HuH-7 (cell line): ENCODE results near the gene PRKCE.

ENCODE experiments used
- DNase-seq: peaks from one replicate; pipeline ENCODE4 v3.0.0; 2011; ENCODE audit warnings: low spot score

Gene PRKCE

GRCh38 chr2:45755585-45756335 lies 104.3 kb downstream of the PRKCE start:
- no peak for DNase-seq

- DNase-seq, result no peak
Measured at GRCh38 chr2:45758018-45758417, 106.5 kb downstream of the PRKCE start.

DNA sequence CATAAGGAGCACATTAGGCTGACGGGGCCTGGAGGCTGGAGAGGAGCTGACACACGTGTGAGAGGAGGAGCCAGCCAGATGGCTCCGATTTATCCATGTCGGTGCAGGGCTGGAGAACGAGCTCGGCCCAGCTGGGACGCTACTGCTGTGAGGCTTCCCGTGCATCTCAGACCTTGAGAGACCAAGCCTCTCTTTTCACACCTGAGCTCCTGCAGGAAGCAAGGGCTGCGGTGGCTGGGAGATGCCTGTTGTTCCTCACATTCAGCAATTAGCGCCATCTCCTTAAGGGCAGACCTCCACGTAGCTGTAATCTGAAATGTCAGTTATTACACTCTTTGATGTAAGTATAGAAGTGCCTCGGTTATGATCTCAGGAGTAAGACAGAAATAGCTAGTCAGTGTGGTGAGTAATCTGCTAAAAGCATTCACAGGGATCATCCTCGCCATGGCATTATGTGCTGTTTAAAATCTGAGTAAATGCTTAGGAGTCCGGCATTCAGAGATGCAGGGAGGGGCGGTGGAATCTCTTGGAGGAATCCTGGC lies 107.9 kb downstream of the PRKCE start:
- DNase-seq, result no peak

DNA sequence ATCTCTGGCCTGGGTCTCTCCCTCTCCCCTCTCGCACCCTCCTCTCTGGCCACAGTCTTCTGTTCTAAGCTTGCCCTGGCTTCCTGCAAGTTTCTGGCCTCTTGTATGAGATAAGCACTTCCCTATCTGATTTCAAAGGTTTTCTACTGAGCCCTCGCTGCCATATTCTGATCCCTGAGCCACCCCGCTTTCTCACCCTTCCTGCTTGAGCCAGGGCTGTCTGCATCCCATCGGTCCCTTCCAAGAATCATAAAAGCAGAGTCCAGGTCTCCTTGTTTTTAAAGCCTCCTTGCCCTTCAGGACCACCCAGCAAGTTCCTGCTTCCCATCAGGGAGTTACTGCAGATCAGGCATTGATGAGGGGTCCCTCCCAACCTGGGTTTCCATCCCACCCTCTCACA lies 110.2 kb downstream of the PRKCE start:
- no peak for DNase-seq

DNA sequence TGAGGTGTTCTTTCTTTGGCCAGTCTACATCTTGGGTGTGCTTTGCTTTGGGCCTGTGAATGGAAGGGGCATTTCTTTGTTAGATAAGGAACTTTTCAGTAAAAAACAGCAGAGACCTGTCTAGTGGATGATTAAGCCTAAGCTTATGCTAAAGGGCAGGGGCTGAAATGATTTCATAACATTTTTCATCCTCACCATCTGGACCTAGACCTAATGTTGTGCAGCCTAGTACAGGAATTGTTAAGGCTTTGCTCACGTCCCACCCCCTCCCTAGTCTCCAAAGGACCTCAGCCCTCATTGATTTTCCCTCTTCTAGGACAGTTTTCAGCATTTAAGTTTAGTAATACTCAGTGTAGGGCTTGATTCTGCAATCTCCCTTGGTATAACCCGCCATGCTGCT lies 111.8 kb downstream of the PRKCE start:
- DNase-seq, result no peak

GRCh38 chr2:45763797-45764196 lies 112.3 kb downstream of the PRKCE start:
- DNase-seq, result no peak

DNA sequence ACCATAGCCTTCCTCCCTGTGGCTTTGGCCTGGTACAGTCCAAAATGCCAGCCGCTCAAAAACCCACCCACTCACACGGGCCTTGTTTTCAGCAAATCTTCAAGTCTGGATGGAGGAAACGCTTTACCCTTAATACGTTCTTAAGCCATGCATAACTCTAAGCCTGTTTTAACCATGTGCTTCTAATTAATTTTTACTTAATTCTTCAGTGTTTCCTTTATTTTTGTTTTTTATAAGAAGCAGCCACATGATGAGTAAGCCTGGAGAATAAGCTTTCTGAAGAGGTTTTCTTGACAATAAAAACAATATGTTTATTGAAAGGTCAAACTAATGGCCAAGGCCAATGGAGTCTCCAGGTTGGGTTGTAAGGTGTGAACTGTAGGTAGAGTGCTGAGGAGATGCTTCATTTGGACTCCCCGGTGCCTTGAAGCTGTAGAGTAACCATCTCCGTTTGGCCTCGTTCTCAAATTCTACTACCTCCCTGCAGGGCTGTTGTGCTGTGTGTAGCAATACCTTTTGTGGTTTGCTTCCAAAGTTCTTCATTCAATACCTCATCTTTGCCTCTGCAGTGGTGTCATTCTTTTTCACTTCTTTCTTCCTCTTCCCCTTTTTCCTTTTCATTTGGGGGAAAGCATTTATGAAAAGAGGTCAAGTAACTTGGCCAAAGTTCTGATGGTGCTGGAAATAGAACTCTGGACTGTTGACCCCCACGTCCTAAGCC lies 113.7 kb downstream of the PRKCE start:
- DNase-seq, result no peak

DNA sequence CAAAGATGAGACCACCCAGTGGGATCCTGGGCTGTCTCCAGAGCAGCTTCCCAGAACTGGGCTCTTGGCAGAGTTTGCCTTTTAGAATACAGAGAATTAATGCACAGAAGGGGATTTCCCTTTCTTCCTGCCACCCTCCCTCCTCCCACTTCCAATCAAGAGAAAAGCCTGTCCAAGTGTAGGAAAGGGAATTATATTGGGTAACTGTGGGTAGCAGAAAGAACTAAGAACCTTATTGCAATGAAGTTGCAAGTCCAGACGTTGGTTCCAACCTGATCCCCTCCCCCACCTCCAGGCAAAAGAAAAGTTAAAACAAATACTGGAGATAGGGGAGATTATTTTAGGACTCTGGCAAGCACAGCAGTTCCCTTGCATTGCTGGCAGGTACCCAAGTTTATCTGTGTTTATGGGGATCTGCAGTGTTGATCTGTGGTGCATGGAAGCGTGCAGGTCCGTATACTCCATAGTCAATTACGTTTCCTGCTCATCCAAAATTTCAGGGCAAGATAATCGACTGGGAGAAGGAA lies 114.3 kb downstream of the PRKCE start:
- DNase-seq, result no peak

GRCh38 chr2:45768208-45768607 lies 116.7 kb downstream of the PRKCE start:
- no peak for DNase-seq

DNA sequence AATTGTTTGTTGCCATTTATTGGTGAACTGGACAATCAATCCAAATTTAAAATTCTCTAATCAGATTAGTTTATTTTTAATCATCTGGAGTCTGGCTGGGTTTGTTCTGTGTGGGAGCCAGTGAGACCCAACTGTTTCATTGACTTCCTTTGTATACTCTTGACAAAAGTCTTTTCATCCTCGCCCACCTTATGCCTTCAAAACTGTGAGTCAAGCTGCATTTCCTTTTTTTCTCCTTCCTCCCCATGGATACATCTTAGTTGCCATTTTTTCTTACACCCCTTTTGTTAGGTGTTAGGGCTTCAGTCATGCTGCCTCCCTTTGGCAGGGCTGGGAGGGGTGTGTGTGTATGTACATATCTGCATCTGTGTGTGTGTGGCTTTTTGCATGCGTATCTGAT lies 117.6 kb downstream of the PRKCE start:
- DNase-seq, result no peak

GRCh38 chr2:45769854-45770576 lies 118.5 kb downstream of the PRKCE start:
- no peak for DNase-seq

DNA sequence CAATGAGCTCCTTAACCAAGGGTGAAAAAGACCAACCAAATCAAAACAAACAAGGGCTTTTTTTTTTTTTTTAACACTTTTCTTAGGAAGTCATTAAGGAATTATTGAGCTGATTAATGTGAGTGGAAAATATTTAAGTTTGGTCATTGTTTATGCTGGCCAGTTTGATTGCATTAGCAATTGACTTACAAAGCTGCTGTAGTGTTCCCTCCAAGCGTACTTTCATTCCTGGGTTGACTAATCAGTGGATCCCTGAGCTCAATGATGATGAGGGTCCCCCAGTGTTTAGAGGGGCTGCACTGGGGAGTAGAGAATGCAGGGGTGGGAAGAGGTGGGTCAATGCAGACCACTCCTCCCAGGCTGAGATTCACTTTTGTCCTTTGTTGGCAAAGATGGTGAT lies 119.3 kb downstream of the PRKCE start:
- DNase-seq, result no peak

DNA sequence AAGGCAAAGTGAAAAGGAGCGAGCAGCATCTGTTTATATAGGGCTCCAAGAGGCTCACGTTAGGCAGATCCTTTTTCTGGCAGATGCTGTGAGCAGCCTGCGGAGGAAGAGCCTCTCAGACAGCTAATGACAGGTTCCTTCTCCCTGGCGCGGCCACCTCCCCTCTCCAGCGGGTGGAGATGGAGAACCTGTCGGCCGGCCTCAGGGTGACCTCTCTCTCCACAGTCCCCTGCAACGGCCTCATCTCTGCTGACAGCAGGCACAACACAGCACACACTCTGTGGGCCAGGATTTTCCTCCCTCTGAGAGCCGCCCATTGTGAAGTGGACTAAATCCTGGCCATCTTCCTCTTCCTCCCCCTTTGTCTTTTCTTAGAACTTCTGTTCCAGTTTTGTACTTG lies 119.8 kb downstream of the PRKCE start:
- DNase-seq, result no peak

- DNase-seq, result no peak
Measured at GRCh38 chr2:45772038-45772437, 120.6 kb downstream of the PRKCE start.

GRCh38 chr2:45773909-45774308 lies 122.4 kb downstream of the PRKCE start:
- no peak for DNase-seq

- no peak for DNase-seq
Measured at GRCh38 chr2:45774688-45775244, 123.3 kb downstream of the PRKCE start.

- no peak for DNase-seq
Measured at GRCh38 chr2:45776160-45776955, 124.9 kb downstream of the PRKCE start.

- no peak for DNase-seq
Measured at GRCh38 chr2:45777996-45778719, 126.7 kb downstream of the PRKCE start.

DNA sequence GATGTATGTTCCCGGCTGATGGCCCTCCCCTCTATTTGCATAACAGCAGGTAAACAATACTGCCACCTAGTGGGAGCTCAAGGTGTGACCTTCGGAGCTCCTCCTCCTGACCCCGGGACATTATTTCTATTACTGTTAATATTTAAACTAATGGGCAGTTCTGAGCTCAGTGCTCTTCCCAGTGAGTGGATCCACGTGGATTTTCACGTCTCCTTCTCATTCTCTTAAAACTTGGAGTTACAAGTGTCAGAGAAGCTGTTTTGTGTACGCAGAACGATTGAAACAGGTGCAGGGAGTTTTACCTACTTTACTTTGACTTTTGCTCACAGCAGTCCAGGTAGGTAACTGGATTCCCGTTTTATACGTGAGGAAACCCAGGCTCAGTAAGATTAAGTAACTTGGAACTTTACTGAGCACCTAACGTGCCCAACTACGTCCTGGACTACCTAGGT lies 127.3 kb downstream of the PRKCE start:
- DNase-seq, result peak; percentile 48
